GM13977 (cell line): ENCODE results near the gene RNF169.
"Not testable (repeated sequence)": the region's sequence is repeated elsewhere in the genome, so short reads cannot be mapped to it uniquely, and the experiment has no call there.

Experiments used
- DNase-seq: peaks from one replicate; pipeline ENCODE4 v3.0.0; 2012; ENCODE audit warnings: low spot score
- in situ Hi-C: fragments of 300-500 bp; cut with MboI; formaldehyde crosslinking; loops from one replicate; pipeline ENCODE4 v1.12.0; 2022; ENCODE audit warnings: low sequenced_read_pairs, low pct_unique_long_range_greater_than_20kb, mixed read lengths, inconsistent platforms; ENCODE audit not compliant: unreplicated experiment
- TF ChIP-seq, protein P1 (sequence below): IDR thresholded peaks from 2 replicates; pipeline ENCODE4 v1.5.1; 2012; ENCODE audit warnings: mild to moderate bottlenecking, control low read depth; ENCODE audit not compliant: insufficient read depth; ENCODE audit errors: extremely low read depth, missing control alignments

Gene RNF169

DNA sequence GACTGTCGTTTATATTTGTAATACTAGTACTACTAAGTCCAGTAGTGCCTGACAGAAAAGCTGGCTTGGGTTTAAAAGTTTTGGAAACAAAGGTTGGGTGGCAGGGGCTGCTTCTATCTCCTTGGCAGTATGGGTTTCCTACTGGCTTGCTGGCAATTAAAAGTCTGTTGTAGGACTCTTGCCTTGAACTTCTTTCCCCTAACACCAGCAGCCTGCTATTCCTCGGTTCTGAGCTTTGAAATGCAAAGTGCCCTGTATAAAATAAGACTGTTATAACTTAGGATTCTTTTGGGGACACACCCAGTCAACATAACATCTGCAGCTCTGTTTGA is 1.3 kb downstream of the RNF169 start:
- TF ChIP-seq, protein P1, sequence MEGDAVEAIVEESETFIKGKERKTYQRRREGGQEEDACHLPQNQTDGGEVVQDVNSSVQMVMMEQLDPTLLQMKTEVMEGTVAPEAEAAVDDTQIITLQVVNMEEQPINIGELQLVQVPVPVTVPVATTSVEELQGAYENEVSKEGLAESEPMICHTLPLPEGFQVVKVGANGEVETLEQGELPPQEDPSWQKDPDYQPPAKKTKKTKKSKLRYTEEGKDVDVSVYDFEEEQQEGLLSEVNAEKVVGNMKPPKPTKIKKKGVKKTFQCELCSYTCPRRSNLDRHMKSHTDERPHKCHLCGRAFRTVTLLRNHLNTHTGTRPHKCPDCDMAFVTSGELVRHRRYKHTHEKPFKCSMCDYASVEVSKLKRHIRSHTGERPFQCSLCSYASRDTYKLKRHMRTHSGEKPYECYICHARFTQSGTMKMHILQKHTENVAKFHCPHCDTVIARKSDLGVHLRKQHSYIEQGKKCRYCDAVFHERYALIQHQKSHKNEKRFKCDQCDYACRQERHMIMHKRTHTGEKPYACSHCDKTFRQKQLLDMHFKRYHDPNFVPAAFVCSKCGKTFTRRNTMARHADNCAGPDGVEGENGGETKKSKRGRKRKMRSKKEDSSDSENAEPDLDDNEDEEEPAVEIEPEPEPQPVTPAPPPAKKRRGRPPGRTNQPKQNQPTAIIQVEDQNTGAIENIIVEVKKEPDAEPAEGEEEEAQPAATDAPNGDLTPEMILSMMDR = no peak
- no peak for DNase-seq
- in situ Hi-C loops = no loop called here

DNA sequence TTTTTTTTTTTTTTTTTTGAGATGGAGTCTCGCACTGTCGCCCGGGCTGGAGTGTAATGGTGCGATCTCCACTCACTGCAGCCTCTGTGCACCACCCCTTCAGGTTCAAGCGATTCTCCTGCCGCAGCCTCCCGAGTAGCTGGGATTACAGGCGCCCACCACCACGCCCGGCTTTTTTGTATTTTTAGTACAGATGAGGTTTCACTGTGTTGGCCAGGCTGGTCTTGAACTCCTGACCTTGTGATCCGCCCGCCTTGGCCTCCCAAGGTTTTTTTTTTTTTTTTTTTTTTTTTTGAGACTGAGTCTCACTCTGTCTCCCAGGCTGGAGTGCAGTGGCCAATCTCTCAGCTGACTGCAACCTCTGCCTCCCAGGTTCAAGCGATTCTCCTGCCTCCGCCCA is 1.9 kb downstream of the RNF169 start:
- in situ Hi-C loops, DNase-seq: not testable (repeated sequence)

DNA sequence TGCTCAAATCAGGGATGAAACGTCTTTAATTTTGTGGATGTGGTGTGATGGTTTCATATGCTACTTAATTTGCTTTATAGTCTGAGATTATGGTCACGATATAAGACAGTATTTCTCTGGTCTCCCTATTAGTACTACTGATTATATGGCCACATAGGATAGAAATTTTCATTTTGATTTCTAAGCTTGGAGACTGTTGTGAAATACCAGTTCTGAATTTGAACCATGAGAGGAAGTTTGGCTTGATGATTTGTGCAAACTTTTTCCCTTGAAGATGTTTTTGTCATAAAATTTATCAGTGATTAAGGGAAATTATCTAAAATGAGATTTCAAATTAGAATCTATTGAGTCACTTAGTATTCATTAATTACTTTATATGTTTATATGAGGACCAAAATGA is 2.7 kb downstream of the RNF169 start:
- in situ Hi-C loops = no loop called here
- TF ChIP-seq, protein P1 = no peak
- no peak for DNase-seq

GRCh38 chr11:74754507-74755252 is 6.0 kb downstream of the RNF169 start:
- peak; percentile 38 for DNase-seq
- TF ChIP-seq, protein P1 = no peak
- in situ Hi-C loops = no loop called here

DNA sequence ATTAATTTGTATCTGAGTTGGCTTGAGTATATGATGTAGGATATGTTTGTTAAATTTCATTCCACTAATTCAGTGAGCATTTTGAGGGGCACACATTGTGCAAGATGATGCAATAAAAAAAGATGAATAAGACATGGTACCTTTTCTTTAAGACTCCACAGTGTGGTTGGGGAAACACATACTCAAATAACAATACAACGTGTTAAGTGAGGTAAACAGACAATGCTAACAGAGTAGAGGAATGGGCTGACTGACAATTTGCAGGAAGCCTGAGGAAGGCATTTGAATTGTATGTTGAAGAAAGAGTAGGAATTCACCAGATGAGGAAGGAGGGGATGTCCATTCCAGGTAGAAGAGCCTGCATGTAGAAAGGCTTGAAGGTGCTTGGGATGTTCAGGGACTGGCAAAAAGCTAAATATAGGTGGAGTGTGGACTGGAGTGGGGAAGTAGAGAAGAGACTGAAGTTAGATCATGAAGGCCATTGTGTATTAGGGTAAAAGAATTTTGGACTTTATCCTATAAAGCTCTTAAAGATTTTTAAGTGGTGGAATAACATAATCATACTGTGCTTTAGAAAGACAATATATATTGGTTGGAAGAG is 6.8 kb downstream of the RNF169 start:
- TF ChIP-seq, protein P1 = no peak
- no peak for DNase-seq
- in situ Hi-C loops = no loop called here

DNA sequence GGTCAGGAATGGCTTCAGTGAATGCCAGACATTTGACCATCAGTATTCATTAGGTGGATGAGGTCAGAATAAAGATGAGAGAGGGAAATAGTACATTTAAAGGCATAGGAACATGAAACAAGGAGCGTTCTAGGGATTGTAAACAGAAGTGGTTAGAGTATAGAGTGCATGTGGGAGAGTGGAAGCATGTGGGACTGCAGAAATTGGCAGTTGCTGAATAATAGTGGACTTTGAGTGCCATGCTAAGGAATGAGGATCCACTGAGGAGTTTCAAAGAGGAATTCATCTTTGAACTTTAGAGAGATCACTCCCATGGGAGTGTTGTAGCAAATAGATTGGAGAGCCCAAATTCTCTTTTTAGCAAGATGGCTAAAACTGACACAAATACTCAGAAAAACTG is 7.9 kb downstream of the RNF169 start:
- in situ Hi-C loops = no loop called here
- TF ChIP-seq, protein P1 = no peak
- no peak for DNase-seq

DNA sequence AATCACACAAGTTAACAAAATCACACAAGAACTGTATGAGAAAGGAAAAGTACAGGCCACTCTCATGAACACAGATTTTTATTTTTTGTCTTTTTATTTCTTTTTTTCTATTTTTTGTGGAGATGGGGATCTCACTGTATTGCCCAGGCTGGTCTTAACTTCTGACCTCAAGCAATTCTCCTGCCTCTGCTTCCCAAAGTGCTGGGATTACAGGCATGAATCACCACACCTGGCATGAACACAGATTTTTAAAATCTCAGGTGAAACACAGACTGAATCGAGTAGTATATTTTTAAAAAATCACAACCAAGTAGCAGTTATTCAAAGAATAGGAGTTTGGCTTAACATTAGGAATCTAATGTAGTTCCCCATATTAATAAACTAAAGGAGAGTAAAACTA is 18.3 kb downstream of the RNF169 start:
- in situ Hi-C loops = no loop called here

GRCh38 chr11:74768172-74768651 is 19.6 kb downstream of the RNF169 start:
- in situ Hi-C loops, DNase-seq: not testable (repeated sequence)

More for the DNA sequence above, 18.3 kb downstream of the RNF169 start:
- DNase-seq = no peak
- TF ChIP-seq, protein P1 = no peak
